Measurements from ENCODE around the gene KRTAP19-1.

Gene KRTAP19-1

GRCh38 chr21:30491963-30492428 is 11.8 kb upstream of the KRTAP19-1 start, which contains the start of gene KRTAP19-3:
Gene KRTAP19-3, minus strand, starts transcription at chr21:30492013. Its CDS starts 56 bp downstream, at chr21:30491957.
- no peak for DNase-seq (ENCODE audit: low spot score)
- no peak for TF ChIP-seq CTCF (IDR thresholded peaks at IDR 0.05; ENCODE audit: extremely low read depth, insufficient read depth, missing control alignments)
- in situ Hi-C loops (cut with MboI; ENCODE audit: low pct_unique_long_range_greater_than_20kb, low sequenced_read_pairs, unreplicated experiment), result no loop called here

- no peak for DNase-seq (ENCODE audit: low spot score)
- in situ Hi-C loops (cut with MboI; ENCODE audit: low pct_unique_long_range_greater_than_20kb, low sequenced_read_pairs, unreplicated experiment), result no loop called here
- TF ChIP-seq CTCF (IDR thresholded peaks at IDR 0.05; ENCODE audit: extremely low read depth, insufficient read depth, missing control alignments), result no peak
Observed at GRCh38 chr21:30487336-30487735, 7.2 kb upstream of the KRTAP19-1 start, which contains the start of gene KRTAP19-2. Gene KRTAP19-2, minus strand, starts transcription at chr21:30487436. Its CDS starts 88 bp downstream, at chr21:30487348.

GRCh38 chr21:30486180-30486579 is 6.0 kb upstream of the KRTAP19-1 start:
- in situ Hi-C loops (cut with MboI; ENCODE audit: low pct_unique_long_range_greater_than_20kb, low sequenced_read_pairs, unreplicated experiment), result no loop called here
- DNase-seq (ENCODE audit: low spot score), result no peak
- no peak for TF ChIP-seq CTCF (IDR thresholded peaks at IDR 0.05; ENCODE audit: extremely low read depth, insufficient read depth, missing control alignments)

GRCh38 chr21:30482130-30482529 is 2.0 kb upstream of the KRTAP19-1 start:
- TF ChIP-seq CTCF (IDR thresholded peaks at IDR 0.05; ENCODE audit: extremely low read depth, insufficient read depth, missing control alignments), result no peak
- in situ Hi-C loops (cut with MboI; ENCODE audit: low pct_unique_long_range_greater_than_20kb, low sequenced_read_pairs, unreplicated experiment), result no loop called here
- DNase-seq (ENCODE audit: low spot score), result no peak

GRCh38 chr21:30479259-30479658 is 908 bp downstream of the KRTAP19-1 start:
- no peak for TF ChIP-seq CTCF (IDR thresholded peaks at IDR 0.05; ENCODE audit: extremely low read depth, insufficient read depth, missing control alignments)
- in situ Hi-C loops (cut with MboI; ENCODE audit: low pct_unique_long_range_greater_than_20kb, low sequenced_read_pairs, unreplicated experiment), result no loop called here

GRCh38 chr21:30478004-30478403 is 2.2 kb downstream of the KRTAP19-1 start:
- DNase-seq (ENCODE audit: low spot score), result no peak
- in situ Hi-C loops (cut with MboI; ENCODE audit: low pct_unique_long_range_greater_than_20kb, low sequenced_read_pairs, unreplicated experiment), result no loop called here
- no peak for TF ChIP-seq CTCF (IDR thresholded peaks at IDR 0.05; ENCODE audit: extremely low read depth, insufficient read depth, missing control alignments)

More at GRCh38 chr21:30479259-30479658, 908 bp downstream of the KRTAP19-1 start:
- DNase-seq (ENCODE audit: low spot score), result no peak

Measured in GM13977 (cell line).